Measurements from ENCODE around the gene ARHGEF35.
"Not testable (repeated sequence)": the region's sequence is repeated elsewhere in the genome, so short reads cannot be mapped to it uniquely, and the experiment has no call there.

Gene ARHGEF35

DNA sequence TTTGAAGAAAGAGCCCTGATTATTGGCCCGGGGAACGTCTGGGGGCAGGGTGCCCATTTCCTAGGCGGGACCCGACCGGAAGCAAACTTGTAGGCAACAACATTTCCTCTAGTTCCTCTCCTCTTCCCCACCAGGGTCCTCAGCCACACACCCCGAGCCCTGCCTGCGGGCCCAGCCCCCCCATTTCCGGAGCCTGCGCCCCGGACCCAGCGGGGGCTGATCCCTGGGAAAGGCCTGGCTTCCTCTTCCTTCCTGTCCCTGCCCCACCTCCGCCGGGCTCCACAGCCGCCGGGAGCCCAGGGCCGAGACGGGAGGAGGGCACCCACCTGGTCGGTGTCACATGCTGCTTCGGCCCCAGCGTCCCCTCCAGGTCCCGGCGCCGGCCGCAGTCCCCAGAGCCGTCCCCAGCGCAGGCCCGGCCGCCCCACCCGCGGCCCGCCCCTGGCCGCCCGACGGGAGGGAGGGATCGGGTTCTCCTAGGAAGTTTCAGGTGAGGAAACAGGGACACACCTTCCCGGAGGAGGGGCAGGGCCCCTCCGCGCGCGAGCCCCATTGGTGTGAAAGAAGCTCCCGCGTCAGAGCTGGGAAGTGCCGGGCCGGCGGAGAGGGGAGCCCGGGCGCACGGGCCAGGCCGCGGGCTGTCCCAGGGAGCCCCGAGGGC, at the start of gene ARHGEF35:
ARHGEF35 (minus strand) TSS at position 622 of the 661 bp plus-strand sequence. CDS start 7,450 bp downstream, outside the sequence.
- DNase-seq (ENCODE audit: low read depth): not testable (repeated sequence)

- DNase-seq (ENCODE audit: low read depth): not testable (repeated sequence)
Observed at GRCh38 chr7:144245372-144245771, 49.7 kb upstream of the ARHGEF35 start.

- DNase-seq (ENCODE audit: low read depth): not testable (repeated sequence)
Observed at GRCh38 chr7:144239365-144239764, 43.7 kb upstream of the ARHGEF35 start, which contains the start of gene OR2A42. TSS of gene OR2A42 (minus strand) at chr7:144239605. CDS start at chr7:144232843, 6,762 bp downstream.

DNA sequence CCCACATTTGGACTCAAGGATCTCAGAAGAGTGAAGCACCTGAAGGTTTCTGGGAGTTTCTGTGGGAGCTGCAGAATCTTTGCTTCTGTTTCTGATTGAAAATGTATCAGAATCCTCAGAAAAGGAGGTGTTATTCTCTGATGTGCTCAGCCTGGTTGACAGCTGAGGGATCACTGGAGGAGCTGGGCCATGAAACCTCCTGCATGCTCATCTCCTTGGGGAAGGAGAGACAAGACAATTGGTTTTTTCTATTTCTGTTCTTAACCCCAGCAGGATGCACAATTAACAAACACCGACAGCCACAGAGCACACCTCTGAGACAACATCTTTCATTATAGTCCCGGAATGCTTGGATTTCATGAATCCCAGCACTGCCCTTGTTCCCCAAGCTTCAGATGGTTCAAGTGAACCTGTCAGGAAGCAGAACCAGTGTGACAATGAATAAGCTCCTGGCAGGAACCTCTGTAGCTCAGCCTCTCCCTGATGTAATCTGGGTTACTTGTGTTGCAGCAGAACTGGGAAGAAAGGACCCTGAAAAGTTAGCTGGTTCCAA, 43.0 kb upstream of the ARHGEF35 start:
- not testable (repeated sequence) for DNase-seq (ENCODE audit: low read depth)

GRCh38 chr7:144233039-144233438, 37.4 kb upstream of the ARHGEF35 start:
- not testable (repeated sequence) for DNase-seq (ENCODE audit: low read depth)

GRCh38 chr7:144231027-144231426, 35.4 kb upstream of the ARHGEF35 start:
- DNase-seq (ENCODE audit: low read depth): not testable (repeated sequence)

GRCh38 chr7:144228810-144229209, 33.2 kb upstream of the ARHGEF35 start:
- not testable (repeated sequence) for DNase-seq (ENCODE audit: low read depth)

DNA sequence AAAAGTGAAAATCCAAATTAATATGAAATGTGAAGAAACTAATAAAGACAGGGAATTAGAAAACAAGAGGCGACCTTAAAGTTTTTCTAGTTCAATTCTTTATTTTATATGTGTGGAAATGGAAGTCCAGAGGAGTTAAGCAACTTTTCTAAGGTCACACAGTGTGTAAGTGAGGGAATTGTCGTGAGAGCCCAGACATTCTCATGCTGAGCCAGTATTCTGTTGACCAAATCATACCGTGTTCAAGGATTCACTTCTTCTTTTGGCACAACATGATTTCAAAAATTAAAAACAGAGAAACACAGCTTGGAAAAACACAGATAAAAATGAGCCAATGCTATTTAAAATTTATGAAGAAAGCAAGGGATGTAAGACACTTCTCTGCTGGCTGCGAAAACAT, 31.2 kb upstream of the ARHGEF35 start:
- DNase-seq (ENCODE audit: low read depth): not testable (repeated sequence)

GRCh38 chr7:144223675-144224074, 28.0 kb upstream of the ARHGEF35 start:
- not testable (repeated sequence) for DNase-seq (ENCODE audit: low read depth)

DNA sequence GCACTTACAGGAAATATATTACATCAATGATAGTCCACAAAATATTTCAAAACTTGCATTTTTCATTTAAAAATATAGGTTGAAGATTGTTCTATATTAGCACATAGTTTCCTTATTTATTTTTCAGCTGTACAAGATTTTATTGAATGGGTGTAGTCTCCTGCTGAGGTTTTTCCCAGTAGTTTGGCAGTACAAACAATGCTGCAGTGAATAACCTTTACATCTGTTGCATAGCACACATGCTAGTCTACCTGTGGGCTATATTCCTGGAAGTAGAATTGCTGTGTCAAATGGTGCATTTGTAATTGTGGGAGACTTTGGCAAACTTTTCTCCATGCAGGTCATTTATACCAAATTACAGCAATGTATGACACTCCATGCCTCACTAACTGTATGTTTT, 24.9 kb upstream of the ARHGEF35 start:
- not testable (repeated sequence) for DNase-seq (ENCODE audit: low read depth)

DNA sequence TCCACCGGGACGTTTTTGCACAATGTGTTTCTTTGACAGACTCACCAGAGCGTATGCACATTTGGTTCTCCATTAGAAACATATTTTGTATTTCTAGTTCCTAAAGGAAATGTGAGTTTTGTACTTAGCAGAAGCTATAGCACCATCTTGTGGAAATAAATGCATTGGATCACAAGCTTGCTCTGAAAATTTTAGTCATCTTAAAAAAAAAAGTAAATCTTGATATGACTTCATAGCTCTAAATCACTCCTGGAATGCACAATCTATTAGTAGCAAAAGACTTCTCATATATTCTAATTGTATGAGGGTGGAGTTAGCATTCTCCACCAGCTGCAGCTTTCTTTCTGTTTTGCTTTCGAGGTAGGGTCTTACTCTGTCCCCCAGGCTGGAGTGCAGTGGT, 23.5 kb upstream of the ARHGEF35 start:
- DNase-seq (ENCODE audit: low read depth): not testable (repeated sequence)

- DNase-seq (ENCODE audit: low read depth): not testable (repeated sequence)
Observed at GRCh38 chr7:144218581-144218980, 22.9 kb upstream of the ARHGEF35 start.

GRCh38 chr7:144217200-144217599, 21.6 kb upstream of the ARHGEF35 start:
- not testable (repeated sequence) for DNase-seq (ENCODE audit: low read depth)

DNA sequence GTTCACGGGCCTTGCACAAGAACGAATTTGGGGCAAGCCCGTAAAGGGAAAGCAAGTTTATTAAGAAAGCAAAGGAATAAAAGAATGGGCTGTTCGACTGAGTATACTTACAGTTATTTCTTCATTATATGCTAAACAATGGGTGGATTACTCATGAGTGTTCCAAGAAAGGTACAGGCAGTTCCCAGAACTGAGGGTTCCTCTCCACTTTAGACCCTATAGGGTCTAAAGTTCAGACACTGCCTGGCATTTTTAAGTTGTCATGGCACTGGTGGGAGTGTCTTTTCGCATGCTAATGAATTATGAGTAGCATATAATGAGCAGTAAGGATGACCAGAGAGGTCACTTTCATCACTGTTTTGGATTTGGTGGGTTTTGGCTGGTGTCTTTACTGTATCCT, 9.7 kb upstream of the ARHGEF35 start:
- DNase-seq (ENCODE audit: low read depth): not testable (repeated sequence)

DNA sequence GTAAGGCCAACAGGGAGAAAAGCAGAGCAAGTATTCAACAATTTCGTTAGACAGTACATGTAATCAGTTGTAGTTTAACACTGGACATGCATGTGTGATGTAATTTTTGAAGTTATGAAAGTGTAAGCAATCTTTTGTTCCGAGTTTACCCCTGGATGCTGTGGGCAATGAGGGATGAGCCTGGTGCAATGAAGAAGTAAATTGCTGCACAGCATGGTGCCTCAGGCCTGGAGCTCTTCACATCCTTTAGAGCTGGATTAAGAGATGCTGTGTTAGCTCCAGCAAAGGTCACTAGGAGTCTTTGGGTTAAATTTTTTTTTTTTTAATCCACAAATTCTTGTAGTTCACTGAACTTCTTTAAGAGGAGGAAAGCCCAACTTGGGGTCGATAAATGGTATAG, 7.5 kb upstream of the ARHGEF35 start:
- DNase-seq (ENCODE audit: low read depth): not testable (repeated sequence)

GRCh38 chr7:144201978-144202377, 6.3 kb upstream of the ARHGEF35 start:
- DNase-seq (ENCODE audit: low read depth): not testable (repeated sequence)

DNA sequence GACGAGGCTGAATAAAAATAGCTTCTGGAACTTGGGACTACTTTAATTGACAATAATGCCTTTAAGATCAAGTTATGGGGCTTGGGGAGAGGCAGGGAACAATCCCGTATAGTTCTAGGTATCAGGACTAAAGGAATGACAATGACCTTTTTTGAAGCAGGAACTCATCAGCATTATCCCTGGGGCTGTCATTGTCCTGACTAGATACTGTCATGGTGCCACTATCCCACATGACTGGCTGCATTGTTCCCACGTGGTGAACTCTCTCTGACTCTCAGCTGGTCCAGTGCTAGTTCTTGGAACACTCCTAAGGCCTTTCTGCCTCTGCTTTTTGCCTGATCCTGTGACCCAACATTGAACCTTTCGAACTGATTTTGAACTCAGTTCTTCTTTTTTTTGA, 3.3 kb upstream of the ARHGEF35 start:
- DNase-seq (ENCODE audit: low read depth): not testable (repeated sequence)

- DNase-seq (ENCODE audit: low read depth): not testable (repeated sequence)
Observed at GRCh38 chr7:144194453-144194852, 1.2 kb downstream of the ARHGEF35 start.

- DNase-seq (ENCODE audit: low read depth): not testable (repeated sequence)
Observed at GRCh38 chr7:144193782-144194181, 1.9 kb downstream of the ARHGEF35 start.

- not testable (repeated sequence) for DNase-seq (ENCODE audit: low read depth)
Observed at GRCh38 chr7:144188578-144189171, 7.0 kb downstream of the ARHGEF35 start.

GRCh38 chr7:144187848-144188247, 7.8 kb downstream of the ARHGEF35 start:
- DNase-seq (ENCODE audit: low read depth): not testable (repeated sequence)

DNA sequence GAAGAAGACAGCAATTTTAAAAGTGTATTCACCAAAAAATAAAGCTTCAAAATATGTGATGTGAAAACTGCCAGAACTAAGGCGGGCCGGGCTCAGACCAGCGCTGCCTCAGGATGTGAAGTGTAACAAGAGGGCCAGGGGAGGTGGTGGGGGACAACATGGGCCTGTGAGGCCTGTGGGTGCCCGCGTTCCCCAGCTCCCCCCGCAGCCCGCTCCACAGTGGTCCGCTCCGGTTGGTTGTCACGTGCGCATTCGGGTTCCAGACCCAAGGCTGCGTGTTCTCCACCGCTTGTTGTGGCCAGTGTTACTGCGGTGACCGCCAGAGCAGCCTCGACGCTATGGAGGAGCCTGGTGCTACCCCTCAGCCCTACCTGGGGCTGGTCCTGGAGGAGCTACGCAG, 12.5 kb downstream of the ARHGEF35 start, which contains the start of gene CTAGE4:
CTAGE4 (plus strand) TSS at position 301 of the 400 bp plus-strand sequence; CDS start at position 339, 38 bp downstream.
- not testable (repeated sequence) for DNase-seq (ENCODE audit: low read depth)

GRCh38 chr7:144179165-144179479, 16.5 kb downstream of the ARHGEF35 start:
- DNase-seq (ENCODE audit: low read depth): not testable (repeated sequence)

All from stimulated activated CD8-positive, alpha-beta memory T cell treated with anti-CD3 and anti-CD28 coated beads, Interleukin-12 subunit alpha, Interleukin-12 subunit beta, amount 100 ng/mL, for 4 hours (primary cell).